Fibroblast of lung (primary cell): Measurements from ENCODE around the gene CDCA4.

Source experiments
- CTCF ChIP-seq, 2 donors: IDR thresholded peaks in 1 of 2; conservative IDR thresholded peaks in 1 of 2; 1 replicate in 1 of 2; 2 replicates in 1 of 2; pipeline ENCODE4 v1.5.1; 2011 to 2012; ENCODE audit warnings: low read length in 2 of 2, control low read depth in 1 of 2, inconsistent platforms in 1 of 2, low read depth in 1 of 2, mild to moderate bottlenecking in 1 of 2
- EZH2 ChIP-seq: IDR thresholded peaks from 2 replicates; pipeline ENCODE4 v1.5.1; 2012; ENCODE audit warnings: low read length, control low read depth, mild to moderate bottlenecking; ENCODE audit errors: missing control alignments

GRCh38 chr14:105055334-105055733, 34.5 kb upstream of the CDCA4 start:
- TF ChIP-seq CTCF (conservative IDR thresholded peaks at IDR 0.05 in 1 of 2, IDR thresholded peaks at IDR 0.05 in 1 of 2; ENCODE audit: low read depth in 1 of 2, low read length in 2 of 2) (no peak), EZH2 (no peak)
